T-helper 1 cell treated with Interleukin-12 subunit alpha and Interleukin-12 subunit beta and Interleukin-4 antibody, amounts not matched to agents 30 μg/mL and 1 μg/mL, for 36 hours (primary cell): Measurements from ENCODE around the gene NDUFAF2.
"Not testable (repeated sequence)": the region's sequence is repeated elsewhere in the genome, so short reads cannot be mapped to it uniquely, and the experiment has no call there.

ENCODE experiments used
- H3K27ac Mint-ChIP-seq: one replicate; pipeline ENCODE4 v1.8.0; 2021; ENCODE audit warnings: mild to moderate bottlenecking, mixed read lengths
- H3K27me3 Mint-ChIP-seq: one replicate; pipeline ENCODE4 v1.8.0; 2021; ENCODE audit warnings: low read depth, mixed read lengths
- H3K36me3 Mint-ChIP-seq: one replicate; pipeline ENCODE4 v1.8.0; 2021; ENCODE audit warnings: low read depth, mixed read lengths
- H3K4me1 Mint-ChIP-seq: one replicate; pipeline ENCODE4 v1.8.0; 2021; ENCODE audit warnings: low read depth, mixed read lengths
- H3K4me3 Mint-ChIP-seq: one replicate; pipeline ENCODE4 v1.8.0; 2021; ENCODE audit warnings: mild to moderate bottlenecking, moderate library complexity, mixed read lengths
- H3K9me3 Mint-ChIP-seq: one replicate; pipeline ENCODE4 v1.8.0; 2021; ENCODE audit warnings: mixed read lengths

Gene NDUFAF2

DNA sequence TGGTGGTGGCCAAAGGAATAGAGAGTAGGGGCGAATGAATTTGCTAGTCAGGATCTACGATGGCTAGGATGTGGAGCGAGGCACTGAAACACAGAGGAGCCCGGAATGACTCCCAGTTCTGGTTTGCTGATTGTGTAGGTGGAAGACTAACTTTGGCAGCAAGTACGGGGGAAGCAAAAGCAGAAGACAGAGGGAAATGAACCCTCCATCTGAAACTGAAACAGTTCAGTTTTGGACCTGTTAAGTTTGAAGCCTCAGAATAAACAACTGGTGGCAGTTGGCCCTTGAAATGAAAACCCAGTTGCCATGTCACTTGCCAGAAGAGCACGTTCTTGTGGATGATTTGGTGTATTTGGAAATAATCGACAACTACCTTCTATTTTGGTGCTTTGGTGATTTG, 232.7 kb downstream of the NDUFAF2 start:
- Mint-ChIP-seq H3K4me1 (peaks cover 3% of the 10 kb centered on the region), H3K4me3 (no peak overlapping the region), H3K36me3 (no peaks in the 10 kb centered on the region), H3K27ac (no peak overlapping the region), H3K9me3 (no peaks in the 10 kb centered on the region), H3K27me3 (no peaks in the 10 kb centered on the region)

- Mint-ChIP-seq H3K4me1 (peaks cover 3% of the 10 kb centered on the region), H3K4me3 (no peak overlapping the region), H3K27me3 (no peaks in the 10 kb centered on the region), H3K36me3 (no peaks in the 10 kb centered on the region), H3K27ac (no peak overlapping the region), H3K9me3 (no peaks in the 10 kb centered on the region)
These were observed 233.7 kb downstream of the NDUFAF2 start for GRCh38 chr5:61178702-61179101.

GRCh38 chr5:61180886-61181285, 235.9 kb downstream of the NDUFAF2 start:
- Mint-ChIP-seq H3K36me3 (no peaks in the 10 kb centered on the region), H3K9me3 (no peaks in the 10 kb centered on the region), H3K27me3 (no peaks in the 10 kb centered on the region), H3K4me1 (peaks cover 3% of the 10 kb centered on the region), H3K4me3 (no peak overlapping the region), H3K27ac (no peak overlapping the region)

DNA sequence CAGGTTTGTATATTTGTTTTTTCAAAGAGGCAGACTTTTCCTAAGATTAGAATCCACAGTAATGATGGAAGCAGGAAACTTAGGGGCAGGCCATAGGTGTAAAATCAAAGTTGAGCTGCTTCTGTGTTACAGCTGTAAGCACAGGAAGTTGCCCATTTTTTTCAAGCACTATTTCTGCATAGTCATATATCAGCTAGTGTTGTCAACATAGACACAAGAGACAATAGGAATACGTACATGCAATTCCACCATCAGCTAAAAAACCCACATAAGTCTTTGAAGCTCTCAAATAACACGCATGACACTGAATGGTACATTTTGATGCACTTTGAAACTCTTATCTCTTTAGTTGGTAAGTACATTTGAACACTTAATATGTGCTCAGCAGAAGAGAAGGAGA, 237.4 kb downstream of the NDUFAF2 start:
- H3K9me3 Mint-ChIP-seq, result peaks cover 11% of the 10 kb centered on the region
- H3K4me3 Mint-ChIP-seq, result no peak overlapping the region
- H3K4me1 Mint-ChIP-seq, result peaks cover 3% of the 10 kb centered on the region

DNA sequence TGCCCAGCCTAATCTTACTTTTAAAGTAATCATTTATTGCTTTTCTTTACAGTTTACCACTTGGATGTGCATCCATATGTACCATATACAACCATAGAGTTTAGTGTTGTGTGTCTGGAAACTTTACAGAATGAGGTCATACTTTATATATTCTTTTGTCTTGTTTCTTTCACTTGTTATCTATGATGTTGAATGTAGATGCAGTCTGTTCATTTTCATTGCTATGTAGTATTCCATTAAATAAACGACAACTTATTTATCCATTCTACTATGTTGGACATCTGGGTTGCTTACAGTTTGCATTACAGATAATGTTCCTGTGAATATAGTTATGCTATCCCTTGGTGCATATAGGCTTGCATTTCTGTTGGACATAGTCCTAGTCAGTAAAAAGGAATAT, 238.5 kb downstream of the NDUFAF2 start:
- H3K4me1 Mint-ChIP-seq, result peaks cover 3% of the 10 kb centered on the region
- peaks cover 11% of the 10 kb centered on the region for H3K9me3 Mint-ChIP-seq
- H3K4me3 Mint-ChIP-seq, result no peak overlapping the region
- no peaks in the 10 kb centered on the region for H3K36me3 Mint-ChIP-seq
- H3K27ac Mint-ChIP-seq, result no peak overlapping the region
- H3K27me3 Mint-ChIP-seq, result no peaks in the 10 kb centered on the region

More for the DNA sequence above, 237.4 kb downstream of the NDUFAF2 start:
- Mint-ChIP-seq H3K27ac (no peak overlapping the region), H3K27me3 (no peaks in the 10 kb centered on the region), H3K36me3 (no peaks in the 10 kb centered on the region)

- Mint-ChIP-seq H3K27ac (no peak overlapping the region), H3K4me3 (no peak overlapping the region), H3K9me3 (peaks cover 11% of the 10 kb centered on the region), H3K36me3 (no peaks in the 10 kb centered on the region), H3K27me3 (no peaks in the 10 kb centered on the region), H3K4me1 (peaks cover 3% of the 10 kb centered on the region)
These were observed 239.7 kb downstream of the NDUFAF2 start for GRCh38 chr5:61184708-61185107.

- peaks cover 11% of the 10 kb centered on the region for H3K9me3 Mint-ChIP-seq
- H3K27ac Mint-ChIP-seq, result no peak overlapping the region
- no peaks in the 10 kb centered on the region for H3K36me3 Mint-ChIP-seq
- no peak overlapping the region for H3K4me3 Mint-ChIP-seq
- peaks cover 4% of the 10 kb centered on the region for H3K27me3 Mint-ChIP-seq
- H3K4me1 Mint-ChIP-seq, result no peaks in the 10 kb centered on the region
These were observed 241.6 kb downstream of the NDUFAF2 start for GRCh38 chr5:61186634-61187033.

GRCh38 chr5:61187352-61187751, 242.3 kb downstream of the NDUFAF2 start:
- not testable (repeated sequence) for H3K4me3 Mint-ChIP-seq, H3K4me1 Mint-ChIP-seq, H3K36me3 Mint-ChIP-seq, H3K27me3 Mint-ChIP-seq, H3K27ac Mint-ChIP-seq
- H3K9me3 Mint-ChIP-seq, result peaks cover 11% of the 10 kb centered on the region

DNA sequence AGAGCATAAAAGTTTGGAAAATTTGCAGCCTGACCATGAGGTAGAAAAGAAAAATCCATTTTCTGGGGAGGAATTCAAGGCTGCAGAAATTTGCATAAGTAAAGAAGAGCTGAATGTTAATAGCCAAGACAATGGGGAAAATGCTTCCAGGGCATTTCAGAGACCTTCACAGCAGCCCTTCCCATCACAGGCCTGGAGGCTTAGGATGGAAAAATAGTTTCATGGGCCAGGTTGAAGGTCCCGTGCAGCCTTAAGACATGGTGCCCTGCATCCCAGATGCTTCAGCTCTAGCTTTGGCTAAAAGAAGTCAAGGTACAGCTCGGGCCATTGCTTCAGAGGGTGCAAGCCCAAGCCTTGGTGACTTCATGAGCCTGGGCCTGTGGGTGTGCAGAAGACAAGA, 242.8 kb downstream of the NDUFAF2 start:
- not testable (repeated sequence) for H3K36me3 Mint-ChIP-seq, H3K27ac Mint-ChIP-seq, H3K4me3 Mint-ChIP-seq, H3K27me3 Mint-ChIP-seq, H3K4me1 Mint-ChIP-seq
- H3K9me3 Mint-ChIP-seq, result peaks cover 11% of the 10 kb centered on the region

DNA sequence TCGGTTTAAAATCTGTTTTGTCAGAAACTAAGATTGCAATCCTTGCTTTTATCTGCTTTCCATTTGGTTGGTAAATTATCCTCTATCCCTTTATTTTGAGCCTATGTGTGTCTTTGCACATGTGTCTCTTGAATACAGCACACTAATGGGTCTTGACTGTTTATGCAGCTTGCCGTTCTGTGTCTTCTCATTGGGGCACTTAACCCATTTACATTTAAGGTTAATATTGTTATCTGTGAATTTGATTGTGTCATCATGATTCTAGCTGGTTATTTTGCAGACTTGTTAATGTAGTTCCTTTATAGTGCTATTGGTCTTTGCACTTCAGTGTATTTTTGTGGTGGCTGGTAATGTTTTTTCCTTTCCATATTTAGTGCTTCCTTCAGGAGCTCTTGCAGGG, 253.6 kb downstream of the NDUFAF2 start:
- no peak overlapping the region for H3K27ac Mint-ChIP-seq

DNA sequence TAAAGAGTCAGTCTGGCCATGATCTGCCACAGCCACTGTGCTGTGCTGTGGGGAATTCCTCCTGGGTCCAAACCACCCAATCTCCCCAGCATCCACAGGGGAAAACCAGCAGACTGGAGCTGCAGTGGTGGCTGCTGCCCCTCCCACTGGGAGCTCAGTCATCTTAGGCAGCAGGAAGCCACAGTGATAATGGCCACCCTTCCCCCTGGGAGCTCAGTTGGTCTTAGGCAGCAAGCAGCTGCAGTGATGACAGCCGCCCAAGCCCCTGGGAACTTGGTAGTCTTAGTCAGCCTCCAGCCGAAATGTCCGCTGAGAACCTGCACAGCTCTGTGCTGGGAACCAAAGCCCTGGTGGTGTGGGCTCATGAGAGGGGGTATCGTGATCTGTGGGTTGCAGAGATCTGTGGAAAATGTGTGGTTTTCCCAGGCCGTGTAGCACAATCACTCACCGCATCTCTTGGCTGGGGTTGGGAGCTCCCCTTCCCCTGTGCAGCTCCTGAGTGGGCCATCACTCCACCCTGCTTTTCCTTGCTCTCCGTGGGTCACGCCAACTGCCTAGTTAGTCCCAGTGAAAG, 255.7 kb downstream of the NDUFAF2 start:
- Mint-ChIP-seq H3K36me3 (no peaks in the 10 kb centered on the region), H3K27me3 (peaks cover 8% of the 10 kb centered on the region), H3K4me1 (peaks cover 4% of the 10 kb centered on the region), H3K9me3 (peaks cover 17% of the 10 kb centered on the region), H3K4me3 (no peak overlapping the region), H3K27ac (no peak overlapping the region)

More for the DNA sequence above, 253.6 kb downstream of the NDUFAF2 start:
- peaks cover 12% of the 10 kb centered on the region for H3K9me3 Mint-ChIP-seq
- peaks cover 10% of the 10 kb centered on the region for H3K27me3 Mint-ChIP-seq
- no peaks in the 10 kb centered on the region for H3K36me3 Mint-ChIP-seq
- H3K4me3 Mint-ChIP-seq, result no peak overlapping the region
- peaks cover 4% of the 10 kb centered on the region for H3K4me1 Mint-ChIP-seq

DNA sequence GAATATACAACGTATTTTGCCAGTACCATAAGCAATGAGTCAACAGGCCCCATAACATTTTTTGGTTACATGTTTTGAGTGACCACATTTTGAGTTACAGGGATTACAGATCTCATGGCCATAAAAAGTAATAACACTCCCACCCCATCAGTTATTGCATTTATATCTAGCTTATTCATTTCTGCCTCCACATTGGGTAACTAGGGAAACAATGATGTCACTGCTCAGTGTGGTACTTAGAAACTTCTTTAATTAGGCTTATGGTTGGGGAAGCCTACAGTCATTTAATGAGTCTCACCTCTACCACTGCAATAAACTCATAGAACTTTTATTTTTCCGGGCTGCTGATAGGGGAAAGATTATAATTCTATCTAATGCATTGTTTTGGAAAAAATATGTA, 257.2 kb downstream of the NDUFAF2 start:
- no peaks in the 10 kb centered on the region for H3K36me3 Mint-ChIP-seq
- no peak overlapping the region for H3K27ac Mint-ChIP-seq
- H3K27me3 Mint-ChIP-seq, result peaks cover 8% of the 10 kb centered on the region

More for the DNA sequence above, 257.2 kb downstream of the NDUFAF2 start:
- no peak overlapping the region for H3K4me3 Mint-ChIP-seq
- H3K4me1 Mint-ChIP-seq, result no peaks in the 10 kb centered on the region
- peaks cover 22% of the 10 kb centered on the region for H3K9me3 Mint-ChIP-seq
